ENCODE results near the gene RTCB. TPM values are rescaled to one million over a fixed set of nuclear protein-coding genes. Genes with fewer than 3 reads are reported as not detected.

RTCB gene
- 64.3 and 75.3 TPM in 2 replicates for total RNA-seq (2014; rRNA removed; shearing (Covaris generic))

DNA sequence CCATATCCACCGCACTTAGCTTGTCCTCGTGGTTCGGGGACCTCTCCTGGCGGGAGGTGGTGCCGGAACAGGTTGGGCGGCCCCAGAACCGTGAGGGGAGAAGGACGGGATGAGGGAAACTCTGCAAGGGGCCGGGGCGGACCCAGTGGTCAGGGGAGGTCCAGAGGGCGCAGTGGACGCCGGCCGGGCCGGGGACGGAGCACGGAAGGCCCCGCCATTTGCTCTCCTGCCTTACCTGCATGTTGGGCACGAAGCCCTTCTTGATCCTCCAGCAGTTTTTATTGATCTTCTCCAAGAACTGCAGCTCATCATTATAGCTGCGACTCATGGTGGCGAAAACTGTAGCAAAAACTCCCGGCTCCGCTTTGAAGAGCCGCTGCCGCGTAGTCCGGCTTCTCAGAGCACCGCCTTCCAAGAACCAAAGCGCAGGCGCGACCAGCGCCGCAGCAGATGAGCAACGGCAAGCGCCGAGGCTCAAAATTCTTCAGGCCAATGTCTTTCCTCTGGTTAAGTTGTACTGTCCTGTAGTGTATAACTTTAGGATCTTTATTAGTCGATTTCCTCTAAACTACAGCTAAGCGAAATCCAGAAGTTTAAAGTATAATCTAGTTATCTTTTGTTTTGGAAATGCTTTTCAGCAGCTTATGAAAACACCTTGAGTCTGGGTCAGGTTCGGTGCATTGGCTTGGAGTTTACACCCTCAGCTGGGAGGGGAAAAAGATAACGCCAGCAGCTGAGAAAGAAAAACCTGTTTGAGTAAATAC lies at the start of gene RTCB:
RTCB (minus strand) TSS at position 419 of the 764 bp plus-strand sequence; CDS start at position 328, 91 bp downstream.

DNA sequence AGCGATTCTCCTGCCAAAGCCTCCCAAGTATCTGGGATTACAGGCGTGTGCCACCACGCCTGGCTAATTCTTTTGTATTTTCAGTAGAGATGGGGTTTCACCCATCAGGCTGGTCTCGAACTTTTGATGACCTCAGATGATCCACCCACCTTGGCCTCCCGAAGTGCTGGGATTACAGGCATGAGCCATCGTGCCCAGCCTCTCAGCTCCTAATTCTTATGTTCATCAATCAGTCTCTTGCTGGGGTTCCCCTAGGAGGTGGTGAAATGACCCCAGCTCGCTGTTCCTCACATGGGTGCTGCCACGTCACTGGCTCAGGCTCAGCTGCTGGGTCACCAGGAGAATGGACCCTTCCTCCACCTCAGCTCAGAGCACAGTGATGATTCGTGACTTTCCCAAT lies 54.5 kb downstream of the RTCB start, which contains the start of gene RFPL3:
RFPL3 (plus strand) TSS at position 301 of the 400 bp plus-strand sequence. CDS start 205 bp downstream, outside the sequence.

Small RNA genes within 50 kb of the gene (small RNA-seq; reads per million reads assigned to genes)
- not detected for gene AL021937.2
- not detected for gene IGLVIVOR22-2
- not detected for gene RF02171
- gene RF02172, result not detected

Other genes starting within 250 kb of the RTCB start
- gene RFPL2, start 207.2 kb downstream of the RTCB start, total RNA-seq (2014; rRNA removed; shearing (Covaris generic)), result not detected in 2 replicates
- gene SLC5A4, start 156.9 kb downstream of the RTCB start, total RNA-seq (2014; rRNA removed; shearing (Covaris generic)), result 0.05 TPM in 1 of 2 replicates, not detected in the other
- gene RFPL3, start 54.4 kb downstream of the RTCB start, total RNA-seq (2014; rRNA removed; shearing (Covaris generic)), result not detected in 2 replicates
- gene BPIFC, start 52.2 kb upstream of the RTCB start, total RNA-seq (2014; rRNA removed; shearing (Covaris generic)), result not detected in 2 replicates
- 65.3 and 73.4 TPM in 2 replicates for gene FBXO7, start 62.6 kb upstream of the RTCB start, total RNA-seq (2014; rRNA removed; shearing (Covaris generic))